GM21529 (cell line): ENCODE data around the gene HEPHL1.
"Not testable (repeated sequence)": the region's sequence is repeated elsewhere in the genome, so short reads cannot be mapped to it uniquely, and the experiment has no call there.

ENCODE experiments used
- ATAC-seq: cut with Tn5 transposase; IDR thresholded peaks from one replicate; pipeline ENCODE4 v1.9.1; 2021; ENCODE audit not compliant: unreplicated experiment

The HEPHL1 gene

GRCh38 chr11:94084164-94084563 is 63.0 kb downstream of the HEPHL1 start:
- no peak for ATAC-seq

GRCh38 chr11:94088906-94089305 is 67.8 kb downstream of the HEPHL1 start:
- no peak for ATAC-seq

- ATAC-seq = no peak
Measured at GRCh38 chr11:94089341-94089740, 68.2 kb downstream of the HEPHL1 start.

- ATAC-seq = no peak
Measured at GRCh38 chr11:94090401-94090800, 69.2 kb downstream of the HEPHL1 start.

DNA sequence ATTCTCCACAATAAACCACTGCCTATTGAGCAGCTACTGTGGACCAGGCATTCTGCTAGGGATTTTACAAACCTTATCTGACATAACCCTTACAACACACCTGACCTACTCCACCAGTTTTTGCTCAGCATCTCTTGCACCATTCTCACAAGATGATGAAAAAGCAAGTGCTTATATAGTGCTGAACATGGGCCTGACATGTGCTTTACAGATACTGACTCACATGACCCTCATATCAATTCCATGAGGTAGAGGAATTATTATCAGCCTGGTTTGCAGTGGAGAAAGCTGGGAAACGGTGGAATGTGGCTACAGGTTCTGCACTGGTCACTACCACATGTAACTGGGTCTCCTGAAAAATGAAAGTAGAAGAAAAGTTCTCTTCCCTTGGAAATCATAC is 69.9 kb downstream of the HEPHL1 start:
- ATAC-seq = no peak

DNA sequence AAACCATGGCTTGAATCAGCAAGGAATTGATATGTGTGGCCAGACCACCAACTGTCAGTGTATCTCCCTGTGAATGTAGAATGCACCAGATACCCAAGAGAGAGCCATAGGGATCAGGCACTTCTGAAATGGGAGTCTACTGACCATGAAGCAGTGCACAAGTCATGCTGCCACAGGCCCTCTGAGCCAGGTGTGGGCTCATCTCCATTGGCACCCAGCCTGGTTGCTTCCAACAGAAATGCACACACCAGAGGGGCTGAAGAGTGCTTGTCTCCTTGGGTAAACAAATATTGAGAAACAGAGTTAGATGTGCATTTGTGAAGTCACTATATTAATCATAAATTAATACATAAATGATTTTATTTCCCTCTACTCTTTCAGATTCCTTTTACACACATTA is 79.1 kb downstream of the HEPHL1 start:
- ATAC-seq = no peak

DNA sequence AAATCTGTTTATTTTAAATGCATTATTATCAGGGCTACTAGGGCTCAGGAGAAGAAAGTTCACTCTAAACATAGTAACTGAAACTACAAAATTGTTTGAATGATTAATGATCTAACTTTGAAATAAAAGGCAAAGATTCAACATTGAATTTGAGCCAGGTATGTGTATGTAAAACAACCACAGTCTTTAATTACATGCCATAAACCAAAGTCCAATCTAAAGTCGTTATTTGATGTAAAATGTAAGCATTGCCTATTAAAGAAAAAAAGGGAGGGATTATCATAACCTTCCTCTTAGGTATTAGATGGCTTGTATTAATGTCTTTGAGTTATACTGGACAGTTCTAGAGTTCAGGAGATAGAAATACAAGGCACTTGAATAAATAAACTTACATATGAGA is 82.3 kb downstream of the HEPHL1 start:
- ATAC-seq = no peak

DNA sequence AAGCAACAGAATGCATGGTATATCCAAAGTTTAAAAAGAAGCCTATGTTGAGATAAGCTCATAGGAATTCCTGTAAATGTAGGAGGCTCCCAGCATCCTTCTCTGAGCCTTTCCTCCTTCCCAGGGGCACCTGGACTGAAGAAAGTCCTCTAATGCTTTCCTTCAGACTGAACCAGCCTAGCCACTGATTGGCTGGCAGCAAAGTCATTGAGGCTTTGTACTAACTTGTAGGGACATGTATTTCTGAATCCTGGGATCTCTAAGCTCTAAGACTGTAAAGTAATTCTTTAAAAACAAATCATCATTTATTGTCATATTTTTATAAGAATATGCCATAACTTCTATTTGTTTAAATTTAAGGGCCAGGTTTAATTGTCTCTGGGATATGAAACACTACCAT is 83.6 kb downstream of the HEPHL1 start:
- ATAC-seq = no peak

- ATAC-seq = no peak
Measured at GRCh38 chr11:94106716-94107115, 85.6 kb downstream of the HEPHL1 start.

DNA sequence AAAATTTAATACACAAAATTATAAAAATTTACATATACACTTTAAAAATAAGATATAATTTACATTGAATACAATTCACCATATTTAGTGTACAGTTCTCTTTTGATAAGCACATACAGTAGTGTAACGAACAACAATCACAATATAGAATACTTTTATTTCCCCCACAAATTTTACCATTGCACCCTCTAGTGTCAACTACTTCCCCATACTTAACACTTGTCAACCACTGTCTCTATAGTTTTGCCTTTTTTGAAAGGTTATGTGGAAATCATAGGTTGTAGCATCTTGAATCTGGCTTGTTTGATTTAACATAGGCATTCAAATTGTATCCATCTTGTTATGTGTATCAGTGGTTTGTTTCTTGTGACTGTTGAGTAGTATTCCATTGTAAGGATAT is 86.2 kb downstream of the HEPHL1 start:
- no peak for ATAC-seq

DNA sequence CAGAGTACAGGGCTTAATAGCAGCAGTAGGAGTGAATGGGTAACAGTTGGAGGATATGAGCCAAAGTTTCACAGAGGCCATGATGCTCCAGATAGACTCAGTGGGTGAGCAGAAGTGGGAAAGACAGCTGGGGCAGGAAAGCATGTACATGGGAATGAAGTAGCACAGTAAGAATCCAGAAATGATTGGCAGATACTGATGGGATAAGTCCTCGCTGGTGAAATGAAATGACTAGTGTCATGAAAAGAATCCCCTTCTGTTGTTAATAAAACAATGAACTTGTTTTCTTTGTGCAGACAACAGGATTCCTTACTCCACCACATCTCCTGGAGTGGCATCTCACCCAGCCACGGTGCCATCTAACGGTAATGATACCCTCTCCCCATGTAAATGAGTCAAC is 90.1 kb downstream of the HEPHL1 start:
- ATAC-seq = no peak

DNA sequence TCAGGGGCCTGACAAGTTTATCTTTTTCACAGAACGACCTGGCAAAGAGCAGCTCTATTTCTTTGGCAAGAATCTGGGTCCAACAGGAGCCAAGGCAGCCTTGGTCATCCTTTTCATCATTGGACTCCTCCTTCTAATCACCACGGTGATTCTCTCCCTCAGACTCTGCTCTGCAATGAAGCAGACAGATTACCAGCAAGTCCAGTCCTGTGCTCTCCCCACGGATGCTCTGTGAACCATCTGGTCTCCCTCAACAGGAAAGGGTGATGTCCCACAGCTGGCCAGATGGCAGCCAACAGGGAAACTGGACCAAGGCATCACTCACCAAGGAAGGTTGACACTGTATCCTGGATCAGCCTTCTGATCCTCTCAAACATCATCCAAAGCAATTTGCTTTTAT is 90.5 kb downstream of the HEPHL1 start:
- ATAC-seq = no peak

DNA sequence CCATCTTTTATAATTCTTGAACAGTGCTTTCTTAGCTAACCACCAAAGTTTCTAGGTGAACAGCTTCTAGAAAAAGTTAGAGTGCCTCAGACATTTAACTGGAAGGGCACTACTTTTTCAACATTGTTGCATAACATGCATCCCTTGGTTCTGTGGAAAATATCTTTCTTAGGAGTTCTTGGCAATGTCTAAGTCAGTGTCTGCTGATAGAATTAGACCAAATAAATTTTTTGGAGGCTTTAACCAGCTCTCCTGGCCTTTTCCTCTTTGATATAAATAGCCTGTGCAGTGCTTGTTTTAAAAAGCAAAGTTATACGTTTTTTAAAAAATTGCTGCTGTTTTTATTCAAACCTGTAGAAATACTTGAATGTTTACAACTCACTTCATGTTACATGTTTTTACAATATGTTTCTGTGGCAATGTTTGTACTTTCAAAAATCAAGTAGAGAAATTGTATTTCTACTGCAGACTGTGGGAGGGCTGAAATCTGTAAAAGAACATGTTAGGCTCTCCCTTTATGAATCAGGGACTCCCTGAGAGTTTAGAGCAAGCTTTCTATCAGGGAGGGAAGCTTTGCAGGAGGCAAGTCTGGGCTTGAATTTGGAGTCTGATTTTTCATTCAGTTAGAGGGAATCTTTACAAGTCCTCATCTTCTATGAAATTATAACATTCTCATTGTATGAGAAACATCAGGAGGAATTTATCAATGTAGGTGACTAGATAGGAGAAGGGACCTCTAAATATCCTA is 91.2 kb downstream of the HEPHL1 start:
- ATAC-seq = no peak

- ATAC-seq = no peak
Measured at GRCh38 chr11:94117197-94117574, 96.0 kb downstream of the HEPHL1 start.

GRCh38 chr11:94117871-94118270 is 96.7 kb downstream of the HEPHL1 start:
- no peak for ATAC-seq

GRCh38 chr11:94119676-94120075 is 98.5 kb downstream of the HEPHL1 start:
- ATAC-seq = not testable (repeated sequence)

DNA sequence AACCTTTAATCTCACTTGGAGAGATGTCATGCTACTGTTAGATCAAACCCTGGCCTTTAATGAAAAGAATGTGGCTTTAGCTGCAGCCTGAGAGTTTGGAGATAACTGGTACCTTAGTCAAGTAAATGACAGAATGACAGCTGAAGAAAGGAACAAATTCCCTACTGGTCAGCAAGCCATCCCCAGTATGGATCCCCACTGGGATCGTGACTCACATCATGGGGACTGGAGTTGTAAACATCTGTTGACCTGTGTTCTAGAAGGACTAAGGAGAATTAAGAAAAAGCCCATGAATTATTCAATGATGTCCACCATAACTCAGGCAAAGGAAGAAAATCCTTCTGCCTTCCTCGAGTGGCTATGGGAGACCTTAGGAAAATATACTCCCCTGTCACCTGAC is 99.4 kb downstream of the HEPHL1 start:
- ATAC-seq = not testable (repeated sequence)

- ATAC-seq = no peak
Measured at GRCh38 chr11:94120946-94121345, 99.8 kb downstream of the HEPHL1 start.

- ATAC-seq = no peak
Measured at GRCh38 chr11:94125407-94126115, 104.4 kb downstream of the HEPHL1 start.

DNA sequence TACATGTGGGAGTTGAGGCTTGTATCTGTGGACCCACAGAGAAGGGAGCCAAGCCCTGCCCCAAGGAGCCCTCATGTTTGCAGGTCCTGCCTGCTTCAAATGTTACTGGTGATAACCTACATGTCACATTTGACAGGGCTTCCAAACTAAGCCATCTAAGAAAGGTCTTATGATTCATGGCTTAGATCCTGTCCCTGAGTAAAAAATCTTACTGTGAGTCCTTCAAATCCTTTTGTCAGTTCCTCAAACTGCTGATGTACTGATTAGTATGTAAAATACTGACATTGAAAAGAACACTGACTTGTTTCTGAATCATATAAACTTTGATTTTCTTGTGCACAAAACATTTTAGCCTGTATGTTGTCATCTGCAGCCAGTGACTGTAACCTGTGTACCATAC is 106.5 kb downstream of the HEPHL1 start:
- no peak for ATAC-seq

DNA sequence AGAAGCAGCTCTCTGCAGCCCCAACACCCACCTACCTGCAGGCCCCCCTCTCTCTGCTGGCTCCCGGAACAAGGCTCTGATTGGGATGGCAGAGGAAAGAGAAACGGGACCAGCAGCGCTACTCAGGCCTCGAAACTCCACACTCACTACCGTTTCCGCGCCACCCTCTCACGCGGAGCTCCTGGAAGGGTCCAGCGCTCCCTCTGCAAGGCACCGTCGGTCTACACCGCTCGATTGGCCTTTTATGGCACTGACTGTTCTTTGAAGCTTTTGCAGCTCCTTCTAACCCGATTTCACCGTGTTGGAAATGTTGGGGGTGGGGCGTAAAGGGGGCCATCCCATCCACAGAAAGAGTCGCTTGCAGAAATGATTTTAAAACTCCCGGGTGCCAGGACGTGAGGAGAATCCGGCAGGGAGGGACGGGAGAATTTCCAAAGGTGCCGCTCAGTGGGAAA is 107.2 kb downstream of the HEPHL1 start:
- ATAC-seq = peak; percentile 24

DNA sequence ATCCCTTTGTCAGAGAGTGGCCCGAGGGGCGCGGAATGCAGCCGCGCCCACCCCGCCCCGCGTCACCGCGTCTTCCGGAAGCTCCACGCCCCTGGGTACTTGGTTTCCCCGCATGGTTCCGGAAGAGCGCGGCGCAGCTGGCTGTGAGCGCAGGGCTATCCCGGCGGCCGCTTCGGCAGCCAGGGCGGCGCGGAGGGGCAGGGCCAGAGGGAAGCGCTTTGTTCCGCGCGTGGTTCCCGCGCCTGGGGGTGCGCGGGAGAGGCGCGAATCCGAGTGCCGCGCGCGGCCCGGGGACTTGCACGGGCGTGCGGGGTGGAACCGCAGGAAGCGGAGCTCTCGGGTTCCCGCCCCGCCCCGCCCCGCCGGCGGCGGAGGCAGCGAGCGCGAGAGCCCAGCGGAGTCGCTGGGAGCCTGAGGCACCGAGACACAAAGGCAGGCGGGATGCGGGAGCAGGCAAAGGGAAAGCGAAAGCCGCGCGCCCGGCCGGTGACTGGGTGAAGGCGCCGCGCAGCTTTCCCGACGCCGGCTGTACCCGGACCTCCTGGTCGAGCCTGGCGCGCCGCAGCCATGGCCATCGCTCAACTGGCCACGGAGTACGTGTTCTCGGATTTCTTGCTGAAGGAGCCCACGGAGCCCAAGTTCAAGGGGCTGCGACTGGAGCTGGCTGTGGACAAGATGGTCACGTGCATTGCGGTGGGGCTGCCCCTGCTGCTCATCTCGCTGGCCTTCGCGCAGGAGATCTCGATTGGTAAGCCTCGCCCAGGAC is 107.8 kb downstream of the HEPHL1 start, which contains the start of gene PANX1:
TSS of gene PANX1 (plus strand) at position 96 of the 766 bp plus-strand sequence. CDS start at position 568, 472 bp downstream.
- peak; percentile 78 for ATAC-seq
